Activated T-cell treated with anti-CD3 and anti-CD28 coated beads for 1 hour (primary cell): ENCODE results near the gene TMEM39A.

ENCODE experiments used
- DNase-seq: peaks from one replicate; pipeline ENCODE4 v3.0.0-alpha.2; 2020; ENCODE audit warnings: low read depth

Gene TMEM39A

GRCh38 chr3:119463171-119464169 is at the start of gene TMEM39A:
TMEM39A (minus strand) TSS chr3:119463615; CDS start chr3:119462074, 1,541 bp downstream.
- peak; percentile 97 for DNase-seq

- no peak for DNase-seq
Observed at GRCh38 chr3:119510690-119511089, 47.3 kb upstream of the TMEM39A start.

GRCh38 chr3:119508172-119508845 is 44.9 kb upstream of the TMEM39A start:
- DNase-seq, result no peak

GRCh38 chr3:119507404-119507803 is 44.0 kb upstream of the TMEM39A start:
- DNase-seq, result no peak

- no peak for DNase-seq
Observed at GRCh38 chr3:119506631-119507030, 43.2 kb upstream of the TMEM39A start.

- no peak for DNase-seq
Observed at GRCh38 chr3:119500901-119501300, 37.5 kb upstream of the TMEM39A start.

GRCh38 chr3:119500265-119500664 is 36.9 kb upstream of the TMEM39A start:
- DNase-seq, result no peak

GRCh38 chr3:119498186-119499011 is 35.0 kb upstream of the TMEM39A start, which contains the start of gene TIMMDC1:
TIMMDC1 (plus strand) TSS chr3:119498547; CDS start chr3:119498734, 187 bp downstream.
- peak; percentile 95 for DNase-seq

GRCh38 chr3:119497820-119498185 is 34.4 kb upstream of the TMEM39A start:
- no peak for DNase-seq

- no peak for DNase-seq
Observed at GRCh38 chr3:119494597-119494996, 31.2 kb upstream of the TMEM39A start.

- DNase-seq, result no peak
Observed at GRCh38 chr3:119492810-119493209, 29.4 kb upstream of the TMEM39A start.

GRCh38 chr3:119492128-119492527 is 28.7 kb upstream of the TMEM39A start:
- DNase-seq, result no peak

- no peak for DNase-seq
Observed at GRCh38 chr3:119490153-119490552, 26.7 kb upstream of the TMEM39A start.

- no peak for DNase-seq
Observed at GRCh38 chr3:119485563-119485962, 22.1 kb upstream of the TMEM39A start.

GRCh38 chr3:119483101-119483500 is 19.7 kb upstream of the TMEM39A start:
- no peak for DNase-seq

GRCh38 chr3:119481079-119481478 is 17.7 kb upstream of the TMEM39A start:
- DNase-seq, result no peak

GRCh38 chr3:119470866-119471265 is 7.5 kb upstream of the TMEM39A start:
- no peak for DNase-seq

- no peak for DNase-seq
Observed at GRCh38 chr3:119469418-119470189, 6.2 kb upstream of the TMEM39A start.

GRCh38 chr3:119468041-119468440 is 4.6 kb upstream of the TMEM39A start:
- no peak for DNase-seq

- DNase-seq, result no peak
Observed at GRCh38 chr3:119457246-119457645, 6.2 kb downstream of the TMEM39A start.

GRCh38 chr3:119456469-119456868 is 6.9 kb downstream of the TMEM39A start:
- DNase-seq, result no peak
